Muscle of leg (tissue), 11 donors: Measurements from ENCODE around the gene LONP2. TPM values are rescaled to one million over a fixed set of nuclear protein-coding genes. Genes with fewer than 3 reads are reported as not detected.
"Not testable (repeated sequence)": the region's sequence is repeated elsewhere in the genome, so short reads cannot be mapped to it uniquely, and the experiment has no call there.

Experiments
- DNase-seq: peaks from one replicate; pipeline ENCODE4 v3.0.0; 2013
- H3K27ac ChIP-seq: one replicate; pipeline ENCODE4 v1.5.1; 2013; ENCODE audit warnings: mild to moderate bottlenecking, low read length, control low read depth
- H3K27me3 ChIP-seq: one replicate; pipeline ENCODE4 v1.6.1; 2013; ENCODE audit warnings: low read length; ENCODE audit not compliant: control insufficient read depth, insufficient read depth
- H3K36me3 ChIP-seq: one replicate; pipeline ENCODE4 v1.6.1; 2013; ENCODE audit warnings: low read length; ENCODE audit not compliant: control insufficient read depth, insufficient read depth
- H3K4me1 ChIP-seq: one replicate; pipeline ENCODE4 v1.6.1; 2013; ENCODE audit warnings: low read length; ENCODE audit not compliant: control insufficient read depth, insufficient read depth
- H3K4me3 ChIP-seq: one replicate; pipeline ENCODE4 v1.5.1; 2013; ENCODE audit warnings: low read length, control low read depth
- H3K9me3 ChIP-seq: replicated peaks from 2 replicates; pipeline ENCODE4 v1.6.1; 2013; ENCODE audit warnings: low read depth, low read length; ENCODE audit not compliant: control insufficient read depth
- WGBS: methylation state at CpG from one replicate; pipeline ENCODE4 v1.1.5; 2013; ENCODE audit warnings: missing lambda C conversion rate; ENCODE audit not compliant: insufficient coverage; 5-methylcytosine and 5-hydroxymethylcytosine counted together
- polyA plus RNA-seq, 8 donors: library from polyadenylated mRNA; unstranded; fragments of 120-200 nt; gene quantifications; one replicate each; pipeline versions ENCODE4 v1.2.1 to v1.2.3, GENCODE V29; 2013; ENCODE audit warnings: inconsistent platforms in 1 of 8, low replicate concordance in 1 of 8; ENCODE audit not compliant: insufficient read length in 8 of 8, insufficient read depth in 1 of 8
- total RNA-seq: library from RNA; stranded (reverse); fragments of 120-200 nt; gene quantifications from one replicate; pipeline ENCODE4 v1.2.4, GENCODE V29; 2013

LONP2 gene
- total and polyA plus RNA-seq, 9 donors = 33.8 to 49.3 (median 40.3) TPM

DNA sequence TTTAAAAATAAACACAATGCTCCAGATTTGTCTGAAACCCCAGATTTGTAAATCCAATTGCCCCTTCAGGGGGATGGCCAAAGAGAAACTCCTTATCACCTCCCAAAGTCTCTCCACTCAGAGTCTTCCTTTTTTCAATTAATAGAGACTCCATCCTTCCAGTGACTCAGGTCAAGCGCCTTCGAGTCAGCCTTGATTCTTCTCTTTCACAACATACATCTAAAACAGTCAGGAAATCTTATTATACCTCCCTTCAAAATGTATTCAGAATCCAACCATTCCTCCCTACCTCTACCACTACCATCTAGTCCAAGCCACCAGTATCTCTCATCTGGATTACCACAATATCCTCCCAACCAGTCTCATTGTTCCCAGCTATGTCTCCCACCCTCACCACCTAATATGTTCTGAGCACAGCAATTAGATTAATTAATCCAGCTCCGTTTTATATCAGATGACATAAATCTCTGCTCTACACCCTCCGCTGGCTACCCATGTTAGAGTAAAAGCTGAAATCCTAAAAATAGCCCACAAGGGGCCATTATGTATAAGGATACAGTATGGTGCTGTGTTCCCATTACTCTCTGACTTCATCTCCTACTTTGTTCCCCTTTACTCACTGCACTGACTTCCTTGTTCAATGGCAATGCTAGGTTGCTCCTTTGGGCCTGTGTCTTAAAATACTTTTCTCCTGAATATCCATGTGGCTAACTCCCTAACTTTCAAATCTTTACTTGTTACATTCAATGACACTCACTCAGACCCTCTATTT is 129.3 kb downstream of the LONP2 start:
- Histone ChIP-seq H3K27me3 (no peaks in the 10 kb centered on the region), H3K4me3 (no peak overlapping the region), H3K4me1 (peaks cover 4% of the 10 kb centered on the region), H3K27ac (no peak overlapping the region), H3K9me3 (no peaks in the 10 kb centered on the region), H3K36me3 (no peaks in the 10 kb centered on the region)
- WGBS = 73% methylated on average over 2 of the region's 4 CpGs
- no peak for DNase-seq

- no peak overlapping the region for H3K4me3 ChIP-seq
- no peaks in the 10 kb centered on the region for H3K9me3 ChIP-seq
- no CpG with 5 or more reads among the region's 2 CpGs for WGBS
- H3K27me3 ChIP-seq = no peaks in the 10 kb centered on the region
- no peak for DNase-seq
- H3K36me3 ChIP-seq = no peaks in the 10 kb centered on the region
- peaks cover 4% of the 10 kb centered on the region for H3K4me1 ChIP-seq
- H3K27ac ChIP-seq = no peak overlapping the region
Measured at GRCh38 chr16:48374255-48374654, 130.2 kb downstream of the LONP2 start.

DNA sequence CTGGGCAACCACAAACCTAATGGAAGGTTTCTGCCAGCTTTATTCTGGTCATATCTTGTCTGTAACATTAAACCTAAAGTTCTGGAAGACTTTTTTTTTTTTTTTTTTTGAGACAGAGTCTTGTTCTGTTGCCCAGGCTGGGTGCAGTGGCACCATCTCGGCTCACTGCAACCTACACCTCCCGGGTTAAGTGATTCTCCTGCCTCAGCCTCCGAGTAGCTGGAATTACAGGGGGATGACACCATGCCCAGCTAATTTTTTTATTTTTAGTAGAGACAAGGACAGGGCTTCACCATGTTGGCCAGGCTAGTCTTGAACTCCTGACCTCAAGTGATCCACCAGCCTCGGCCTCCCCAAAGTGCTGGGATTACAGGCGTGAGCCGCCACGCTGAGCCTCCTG is 133.2 kb downstream of the LONP2 start:
- 60% methylated on average over 1 of the region's 7 CpGs for WGBS
- not testable (repeated sequence) for H3K27ac ChIP-seq, H3K4me1 ChIP-seq, H3K36me3 ChIP-seq, H3K27me3 ChIP-seq, H3K9me3 ChIP-seq, H3K4me3 ChIP-seq, DNase-seq

- Histone ChIP-seq H3K9me3 (no peaks in the 10 kb centered on the region), H3K27me3 (no peaks in the 10 kb centered on the region), H3K4me1 (peaks cover 4% of the 10 kb centered on the region), H3K4me3 (no peak overlapping the region), H3K27ac (no peak overlapping the region), H3K36me3 (no peaks in the 10 kb centered on the region)
- DNase-seq = no peak
- WGBS = no CpG with 5 or more reads among the region's 5 CpGs
Measured at GRCh38 chr16:48378276-48378675, 134.2 kb downstream of the LONP2 start.

DNA sequence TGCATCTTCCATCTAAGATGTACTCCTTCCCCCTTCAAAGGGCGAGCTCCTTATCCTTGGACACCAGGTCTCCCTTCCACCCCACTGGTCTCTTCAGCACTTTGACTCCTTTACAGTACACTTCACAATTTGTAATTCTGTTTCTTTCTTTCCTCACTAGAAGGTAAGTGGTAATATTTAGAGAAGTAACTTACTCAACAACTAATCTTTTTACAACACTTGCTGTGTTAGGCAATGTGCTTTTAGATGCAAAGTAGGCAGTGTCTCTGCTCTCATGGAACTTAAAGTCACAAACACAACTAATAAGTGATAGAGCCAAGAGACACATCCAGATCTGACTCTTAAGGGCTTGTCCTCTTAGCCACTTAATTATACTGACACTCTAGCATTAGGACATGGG is 134.7 kb downstream of the LONP2 start:
- H3K4me1 ChIP-seq = peaks cover 1% of the 10 kb centered on the region
- WGBS = no CpG with 5 or more reads among the region's 1 CpG
- no peak overlapping the region for H3K4me3 ChIP-seq
- no peaks in the 10 kb centered on the region for H3K27me3 ChIP-seq
- no peak for DNase-seq
- H3K9me3 ChIP-seq = no peaks in the 10 kb centered on the region
- H3K27ac ChIP-seq = no peak overlapping the region
- H3K36me3 ChIP-seq = no peaks in the 10 kb centered on the region

GRCh38 chr16:48381201-48381600 is 137.1 kb downstream of the LONP2 start:
- Histone ChIP-seq H3K27me3 (no peaks in the 10 kb centered on the region), H3K4me3 (no peak overlapping the region), H3K27ac (no peak overlapping the region), H3K9me3 (no peaks in the 10 kb centered on the region), H3K36me3 (no peaks in the 10 kb centered on the region), H3K4me1 (no peaks in the 10 kb centered on the region)
- WGBS = 100% methylated on average over 2 of the region's 5 CpGs
- no peak for DNase-seq

DNA sequence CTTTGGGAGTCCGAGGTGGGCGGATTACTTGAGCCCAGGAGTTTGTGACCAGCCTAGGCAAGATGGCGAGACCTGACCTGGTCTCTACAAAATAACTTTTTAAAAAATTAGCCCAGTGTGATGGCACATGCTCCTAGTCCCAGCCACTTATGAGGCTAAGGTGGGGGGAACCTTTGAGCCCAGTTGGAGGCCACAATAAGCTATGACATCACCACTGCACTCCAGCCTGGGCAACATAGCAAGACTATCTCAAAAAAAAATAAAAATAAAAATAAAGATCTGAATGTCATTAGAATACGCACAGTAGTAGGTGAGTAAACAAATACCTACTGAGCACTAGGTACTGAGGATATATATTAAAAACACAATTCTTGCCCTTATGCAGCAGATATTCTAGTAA is 138.0 kb downstream of the LONP2 start:
- 100% methylated on average over 2 of the region's 4 CpGs for WGBS
- H3K27ac ChIP-seq = no peak overlapping the region

GRCh38 chr16:48383009-48383876 is 139.1 kb downstream of the LONP2 start:
- no peaks in the 10 kb centered on the region for H3K36me3 ChIP-seq
- H3K27me3 ChIP-seq = no peaks in the 10 kb centered on the region
- 63% methylated on average over 1 of the region's 6 CpGs for WGBS
- peak overlapping the region; percentile 97 for H3K27ac ChIP-seq
- DNase-seq = no peak
- H3K4me1 ChIP-seq = no peaks in the 10 kb centered on the region
- no peaks in the 10 kb centered on the region for H3K9me3 ChIP-seq
- H3K4me3 ChIP-seq = peak overlapping the region; percentile 78

More for the DNA sequence above, 138.0 kb downstream of the LONP2 start:
- DNase-seq = no peak
- no peaks in the 10 kb centered on the region for H3K4me1 ChIP-seq
- no peaks in the 10 kb centered on the region for H3K9me3 ChIP-seq
- H3K27me3 ChIP-seq = no peaks in the 10 kb centered on the region
- H3K4me3 ChIP-seq = no peak overlapping the region
- no peaks in the 10 kb centered on the region for H3K36me3 ChIP-seq

GRCh38 chr16:48383877-48384519 is 139.9 kb downstream of the LONP2 start:
- no peak for DNase-seq
- H3K4me1 ChIP-seq = no peaks in the 10 kb centered on the region
- 13% methylated on average over 4 of the region's 15 CpGs for WGBS

More at GRCh38 chr16:48383877-48384519, 139.9 kb downstream of the LONP2 start:
- Histone ChIP-seq H3K27me3 (no peaks in the 10 kb centered on the region), H3K36me3 (no peaks in the 10 kb centered on the region), H3K4me3 (peak overlapping the region; percentile 78), H3K9me3 (no peaks in the 10 kb centered on the region), H3K27ac (peak overlapping the region; percentile 97)
